Right lobe of liver (tissue), 4 donors: ENCODE results near the gene TCF4.

ENCODE experiments used
- CTCF ChIP-seq, 4 donors: fragments of 200-600 bp in 3 of 4; fragments of 450-650 bp in 1 of 4; IDR thresholded peaks; one replicate each; pipeline versions ENCODE4 v1.5.1 to v1.8.0; 2016 to 2022; ENCODE audit warnings: antibody characterized with exemption in 4 of 4, mild to moderate bottlenecking in 2 of 4
- POLR2A ChIP-seq: fragments of 450-650 bp; IDR thresholded peaks from one replicate; pipeline ENCODE4 v1.6.1; 2017; ENCODE audit warnings: antibody characterized with exemption, mild to moderate bottlenecking
- donor health status: DM: no; HTN: no; CAD: no.
- donor health status: DM: no; HTN: no; CAD: no.
- donor health status: DM: no; HTN: yes; CAD: no.

- TF ChIP-seq POLR2A: no peak
- TF ChIP-seq CTCF (IDR thresholded peaks at IDR 0.05): no peak
These were observed 58.4 kb downstream of the TCF4 start for GRCh38 chr18:55529581-55529980.
